Sigmoid colon (tissue), 7 donors: Measurements from ENCODE around the gene RPS6KA2. TPM values are rescaled to one million over a fixed set of nuclear protein-coding genes. Genes with fewer than 3 reads are reported as not detected.
"Not testable (repeated sequence)": the region's sequence is repeated elsewhere in the genome, so short reads cannot be mapped to it uniquely, and the experiment has no call there.

Experiments used
- DNase-seq: peaks from one replicate; pipeline ENCODE4 v3.0.0-alpha.2; 2019
- H3K27ac ChIP-seq, 4 donors: fragments of 200-600 bp; sonication (generic); one replicate each; pipeline ENCODE4 v1.5.1; 2016 to 2019; ENCODE audit warnings: mild to moderate bottlenecking in 1 of 4
- H3K27me3 ChIP-seq, 3 donors: fragments of 200-600 bp; sonication (generic); one replicate each; pipeline ENCODE4 v1.5.1; 2019; ENCODE audit warnings: mild to moderate bottlenecking in 1 of 3
- H3K36me3 ChIP-seq, 4 donors: fragments of 200-600 bp; sonication (generic); one replicate each; pipeline ENCODE4 v1.5.1; 2016 to 2019
- H3K4me1 ChIP-seq, 4 donors: fragments of 200-600 bp; sonication (generic); one replicate each; pipeline ENCODE4 v1.5.1; 2017 to 2019
- H3K4me3 ChIP-seq, 4 donors: fragments of 200-600 bp; sonication (generic); one replicate each; pipeline ENCODE4 v1.5.1; 2017 to 2019; ENCODE audit warnings: mild to moderate bottlenecking in 2 of 4, moderate library complexity in 1 of 4
- H3K9me3 ChIP-seq, 4 donors: fragments of 200-600 bp in 3 of 4; sonication (generic) in 3 of 4; one replicate each; pipeline versions ENCODE4 v1.5.1 to v1.6.1; 2013 to 2019
- EP300 ChIP-seq, 4 donors: sonication (generic); formaldehyde crosslinking; IDR thresholded peaks; one replicate each; pipeline ENCODE4 v1.6.1; 2017; ENCODE audit warnings: antibody characterized with exemption in 4 of 4
- POLR2A ChIP-seq, 2 donors: fragments of 450-650 bp; IDR thresholded peaks; one replicate each; pipeline ENCODE4 v1.6.1; 2016; ENCODE audit warnings: antibody characterized with exemption in 2 of 2, mild to moderate bottlenecking in 2 of 2, moderate library complexity in 2 of 2
- POLR2AphosphoS5 ChIP-seq, 4 donors: sonication (generic); formaldehyde crosslinking; IDR thresholded peaks; one replicate each; pipeline ENCODE4 v1.6.1; 2017; ENCODE audit warnings: antibody characterized with exemption in 4 of 4
- WGBS, 2 donors: extraction: QIAGEN DNeasy Blood & Tissue Kit; methylation state at CpG; one replicate each; pipeline ENCODE4 v1.1.7; 2013; 5-methylcytosine and 5-hydroxymethylcytosine counted together
- intact Hi-C: fragments of 100-400 bp; cut with DNase I; formaldehyde crosslinking; loops from one replicate; pipeline ENCODE4 v1.15.1; 2023
- polyA plus RNA-seq, 3 donors: library from polyadenylated mRNA; stranded (reverse); fragments of 200-250 nt; gene quantifications; one replicate each; pipeline ENCODE4 v1.2.3, GENCODE V29; 2013
- total RNA-seq, 4 donors: library from RNA; depleted of rRNA; stranded (reverse); fragments of >200 nt; gene quantifications; one replicate each; pipeline ENCODE4 v1.1.0, GENCODE V29; 2016
- TF ChIP-seq, protein P1 (sequence below), 4 experiments: fragments of 450-650 bp in 3 of 4; fragments of 200-600 bp in 1 of 4; IDR thresholded peaks; one replicate each; pipeline ENCODE4 v1.5.1; 2016 to 2019; ENCODE audit warnings: antibody characterized with exemption in 4 of 4, mild to moderate bottlenecking in 3 of 4, moderate library complexity in 2 of 4
- donor health status: healthy with polysubstance abuse.
- donor health status: Bipolar disorder and iron deficiency.
- donor health status: healthy.

RPS6KA2 gene
- total and polyA plus RNA-seq, 7 donors: 6.5 to 44.7 (median 27.8) TPM

DNA sequence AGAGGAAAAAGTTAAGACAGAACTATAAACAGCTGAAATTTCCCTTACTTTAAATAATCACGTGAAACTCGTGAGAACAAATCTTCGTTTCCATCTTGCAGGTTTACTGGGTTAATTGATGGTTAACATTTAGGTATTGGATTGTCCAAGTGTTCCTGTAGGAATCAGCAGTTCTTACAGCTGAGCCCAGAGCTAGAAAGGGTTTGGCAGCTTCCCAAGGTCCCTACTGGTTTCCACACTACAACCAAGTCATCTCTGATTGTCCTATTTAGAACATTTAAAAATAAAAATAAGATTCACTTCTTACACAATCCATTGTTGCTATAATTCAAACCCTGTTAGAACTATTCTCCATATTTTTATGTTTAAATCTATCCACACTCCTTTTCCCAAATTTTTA is 260.1 kb downstream of the RPS6KA2 start:
- WGBS, 2 donors: 95% methylated on average over 3 of the region's 3 CpGs
- no peak for DNase-seq
- Histone ChIP-seq H3K27ac (no peak overlapping the region), H3K4me3 (no peak overlapping the region), H3K4me1 (peaks cover 0 to 20% (median 18%) of the 10 kb centered on the region in 4 donors), H3K9me3 (no peaks in the 10 kb centered on the region), H3K36me3 (peaks cover 0 to 29% (median 4%) of the 10 kb centered on the region in 4 donors), H3K27me3 (no peaks in the 10 kb centered on the region)
- intact Hi-C loops: no loop called here
- TF ChIP-seq EP300 (IDR thresholded peaks at IDR 0.05) (no peak), POLR2A (IDR thresholded peaks at IDR 0.05) (no peak), POLR2AphosphoS5 (IDR thresholded peaks at IDR 0.05) (no peak)
- TF ChIP-seq, protein P1, sequence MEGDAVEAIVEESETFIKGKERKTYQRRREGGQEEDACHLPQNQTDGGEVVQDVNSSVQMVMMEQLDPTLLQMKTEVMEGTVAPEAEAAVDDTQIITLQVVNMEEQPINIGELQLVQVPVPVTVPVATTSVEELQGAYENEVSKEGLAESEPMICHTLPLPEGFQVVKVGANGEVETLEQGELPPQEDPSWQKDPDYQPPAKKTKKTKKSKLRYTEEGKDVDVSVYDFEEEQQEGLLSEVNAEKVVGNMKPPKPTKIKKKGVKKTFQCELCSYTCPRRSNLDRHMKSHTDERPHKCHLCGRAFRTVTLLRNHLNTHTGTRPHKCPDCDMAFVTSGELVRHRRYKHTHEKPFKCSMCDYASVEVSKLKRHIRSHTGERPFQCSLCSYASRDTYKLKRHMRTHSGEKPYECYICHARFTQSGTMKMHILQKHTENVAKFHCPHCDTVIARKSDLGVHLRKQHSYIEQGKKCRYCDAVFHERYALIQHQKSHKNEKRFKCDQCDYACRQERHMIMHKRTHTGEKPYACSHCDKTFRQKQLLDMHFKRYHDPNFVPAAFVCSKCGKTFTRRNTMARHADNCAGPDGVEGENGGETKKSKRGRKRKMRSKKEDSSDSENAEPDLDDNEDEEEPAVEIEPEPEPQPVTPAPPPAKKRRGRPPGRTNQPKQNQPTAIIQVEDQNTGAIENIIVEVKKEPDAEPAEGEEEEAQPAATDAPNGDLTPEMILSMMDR (IDR thresholded peaks at IDR 0.05): no peak

DNA sequence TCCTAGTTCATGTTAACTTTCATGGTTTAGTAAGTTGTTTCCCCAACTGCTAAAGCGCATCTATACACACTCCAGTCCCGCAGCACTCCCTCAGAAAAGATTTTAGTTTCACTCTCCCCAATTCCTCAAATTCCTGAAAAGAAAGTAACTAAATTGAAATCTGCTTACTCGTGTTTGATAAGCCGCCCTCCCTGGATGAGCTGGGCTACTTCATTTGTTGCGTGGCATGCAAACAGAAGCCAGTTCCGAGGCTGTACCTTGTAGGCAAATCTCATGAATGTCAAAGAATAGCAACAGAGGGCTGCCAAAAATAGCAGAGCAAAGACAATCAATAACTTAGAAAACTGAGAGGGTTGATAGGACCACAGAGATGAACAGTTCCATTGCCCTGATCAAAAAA is 261.2 kb downstream of the RPS6KA2 start:
- WGBS, 2 donors: 88 to 95% methylated on average over 6 of the region's 6 CpGs
- TF ChIP-seq, protein P1 (IDR thresholded peaks at IDR 0.05): no peak
- TF ChIP-seq POLR2AphosphoS5 (IDR thresholded peaks at IDR 0.05) (no peak), POLR2A (IDR thresholded peaks at IDR 0.05) (no peak), EP300 (IDR thresholded peaks at IDR 0.05) (no peak)
- intact Hi-C loops: no loop called here

DNA sequence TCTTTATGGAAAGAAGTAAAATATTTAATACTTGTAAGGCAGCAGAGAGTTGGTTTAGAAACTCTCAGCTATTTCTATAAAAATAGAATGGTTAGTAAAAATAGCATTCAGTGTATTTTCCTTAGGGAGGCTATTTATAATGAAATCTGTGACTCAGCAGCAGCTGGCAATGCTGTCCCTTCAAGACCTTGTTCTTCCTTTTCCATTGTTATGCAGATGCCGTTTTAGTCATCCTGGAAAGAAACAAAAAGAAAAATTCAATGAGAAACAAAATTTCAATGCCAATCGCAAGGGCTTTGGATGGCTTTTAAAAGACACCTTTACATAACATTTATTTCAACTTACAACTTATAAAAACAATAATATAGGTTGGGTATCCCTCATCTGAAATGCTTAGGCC is 261.8 kb downstream of the RPS6KA2 start:
- no peak for DNase-seq
- TF ChIP-seq POLR2A (IDR thresholded peaks at IDR 0.05) (no peak), POLR2AphosphoS5 (IDR thresholded peaks at IDR 0.05) (peak in 1 of 4 donors; percentile 68), EP300 (IDR thresholded peaks at IDR 0.05) (peak in 1 of 4 donors; percentile 49)
- TF ChIP-seq, protein P1 (IDR thresholded peaks at IDR 0.05): no peak
- no peaks in the 10 kb centered on the region for H3K27me3 ChIP-seq
- intact Hi-C loops: no loop called here
- WGBS, 2 donors: 77 to 91% methylated on average over 2 of the region's 2 CpGs
- H3K27ac ChIP-seq: peak overlapping the region; percentile 56 to 83 (median 68)
- peaks cover 0 to 20% (median 18%) of the 10 kb centered on the region in 4 donors for H3K4me1 ChIP-seq
- no peak overlapping the region for H3K4me3 ChIP-seq
- no peaks in the 10 kb centered on the region for H3K9me3 ChIP-seq
- peaks cover 0 to 29% (median 4%) of the 10 kb centered on the region in 4 donors for H3K36me3 ChIP-seq

More for the DNA sequence above, 261.2 kb downstream of the RPS6KA2 start:
- Histone ChIP-seq H3K27me3 (no peaks in the 10 kb centered on the region), H3K27ac (peak overlapping the region in 3 of 4 donors; percentile 67 to 83 (median 70)), H3K4me1 (peaks cover 0 to 20% (median 18%) of the 10 kb centered on the region in 4 donors), H3K36me3 (peaks cover 0 to 29% (median 4%) of the 10 kb centered on the region in 4 donors), H3K9me3 (no peaks in the 10 kb centered on the region), H3K4me3 (no peak overlapping the region)
- no peak for DNase-seq

DNA sequence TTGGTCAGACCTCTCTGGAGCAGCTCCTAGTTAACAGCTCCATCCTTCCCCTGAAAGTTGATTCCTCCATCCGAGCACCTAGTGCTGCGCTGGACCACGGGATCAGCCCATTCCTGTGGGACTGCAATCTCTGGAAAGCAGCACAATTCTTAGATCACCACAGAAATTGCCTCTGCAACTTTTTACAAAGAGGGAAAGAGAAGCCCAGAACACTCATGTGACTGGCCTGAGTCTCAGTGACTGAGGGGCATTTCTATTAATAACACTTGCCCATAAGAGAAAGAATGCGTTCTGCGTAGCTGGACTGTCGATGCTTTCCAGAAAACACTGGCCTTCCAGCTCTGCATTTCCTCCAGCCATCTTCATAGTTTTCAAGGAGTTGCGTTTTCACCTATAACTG is 262.6 kb downstream of the RPS6KA2 start:
- Histone ChIP-seq H3K9me3 (no peaks in the 10 kb centered on the region), H3K4me1 (peaks cover 0 to 20% (median 18%) of the 10 kb centered on the region in 4 donors), H3K27me3 (no peaks in the 10 kb centered on the region), H3K4me3 (no peak overlapping the region), H3K27ac (peak overlapping the region; percentile 56 to 83 (median 68)), H3K36me3 (peaks cover 0 to 22% (median 4%) of the 10 kb centered on the region in 4 donors)
- no peak for DNase-seq
- intact Hi-C loops: no loop called here
- WGBS, 2 donors: 88 to 94% methylated on average over 7 of the region's 7 CpGs
- TF ChIP-seq EP300 (IDR thresholded peaks at IDR 0.05): peak in 1 of 4 donors; percentile 72
- no peak for TF ChIP-seq POLR2A (IDR thresholded peaks at IDR 0.05)
- peak in 2 of 4 donors; percentile 19 to 62 for TF ChIP-seq POLR2AphosphoS5 (IDR thresholded peaks at IDR 0.05)
- TF ChIP-seq, protein P1 (IDR thresholded peaks at IDR 0.05): no peak

DNA sequence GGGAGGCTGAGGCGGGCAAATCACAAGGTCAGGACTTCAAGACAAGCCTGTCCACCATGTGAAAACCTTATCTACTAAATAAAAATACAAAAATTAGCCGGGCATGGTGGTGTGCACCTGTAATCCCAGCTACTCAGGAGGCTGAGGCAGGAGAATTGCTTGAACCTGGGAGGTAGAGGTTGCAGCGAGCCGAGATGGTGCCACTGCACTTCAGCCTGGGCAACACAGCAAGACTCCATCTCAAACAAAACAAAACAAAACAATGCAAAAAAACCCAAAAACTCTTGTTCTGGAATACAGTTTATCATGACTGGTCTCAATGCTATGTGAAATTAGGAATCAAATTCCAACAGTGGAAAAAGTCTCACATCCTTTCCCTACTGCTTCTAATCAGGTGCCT is 264.6 kb downstream of the RPS6KA2 start:
- H3K4me3 ChIP-seq, DNase-seq, intact Hi-C loops, H3K27ac ChIP-seq, H3K27me3 ChIP-seq, H3K9me3 ChIP-seq: not testable (repeated sequence)
- peaks cover 0 to 22% (median 4%) of the 10 kb centered on the region in 4 donors for H3K36me3 ChIP-seq
- 97% methylated on average over 4 of the region's 4 CpGs for WGBS, 2 donors
- peaks cover 0 to 20% (median 18%) of the 10 kb centered on the region in 4 donors for H3K4me1 ChIP-seq
